ENCODE data around the gene WDFY3.

- no peak for TF ChIP-seq CTCF (IDR thresholded peaks at IDR 0.05)
- no peak for TF ChIP-seq REST (IDR thresholded peaks at IDR 0.05; ENCODE audit: low read depth, low read length)
- no peak for TF ChIP-seq NFIC (IDR thresholded peaks at IDR 0.05; ENCODE audit: borderline replicate concordance)
- no peak for TF ChIP-seq POLR2AphosphoS5 (IDR thresholded peaks at IDR 0.05; ENCODE audit: low read depth, low read length)
- no peak for TF ChIP-seq JUND (IDR thresholded peaks at IDR 0.05)
- TF ChIP-seq ZBTB33 (IDR thresholded peaks at IDR 0.05; ENCODE audit: borderline replicate concordance, low read depth), result no peak
- no peak for TF ChIP-seq EZH2phosphoT487 (IDR thresholded peaks at IDR 0.05; ENCODE audit: borderline replicate concordance, low read depth)
These were observed 185.8 kb downstream of the WDFY3 start for GRCh38 chr4:84780719-84781118.

All from SK-N-SH (cell line).